HCT116 (cell line): ENCODE data around the gene CX3CR1.
"Not testable (repeated sequence)": the region's sequence is repeated elsewhere in the genome, so short reads cannot be mapped to it uniquely, and the experiment has no call there.

ENCODE experiments used
- CEBPB ChIP-seq: IDR thresholded peaks from 2 replicates; pipeline ENCODE4 v1.6.1; 2012; ENCODE audit warnings: low read depth
- EZH2 ChIP-seq: fragments of 200-600 bp; sonication (generic); IDR thresholded peaks from 2 replicates; pipeline ENCODE4 v1.6.1; 2017; ENCODE audit warnings: antibody characterized with exemption, mixed run types
- POLR2A ChIP-seq: IDR thresholded peaks from 2 replicates; pipeline ENCODE4 v1.7.0; 2011; ENCODE audit warnings: borderline replicate concordance; ENCODE audit not compliant: insufficient read depth, insufficient read length; ENCODE audit errors: extremely low read depth
- POLR2AphosphoS5 ChIP-seq: IDR thresholded peaks from 2 replicates; pipeline ENCODE4 v1.6.1; 2011; ENCODE audit warnings: mild to moderate bottlenecking, low read depth, low read length, moderate library complexity
- SIN3A ChIP-seq: IDR thresholded peaks from 2 replicates; pipeline ENCODE4 v1.6.1; 2012; ENCODE audit warnings: low read depth
- SP1 ChIP-seq: IDR thresholded peaks from 2 replicates; pipeline ENCODE4 v1.6.1; 2012; ENCODE audit warnings: low read depth
- SRF ChIP-seq: IDR thresholded peaks from 2 replicates; pipeline ENCODE4 v1.6.1; 2012; ENCODE audit warnings: low read depth
- TCF7L2 ChIP-seq: IDR thresholded peaks from 2 replicates; pipeline ENCODE4 v1.7.0; 2011; ENCODE audit warnings: borderline replicate concordance, inconsistent platforms; ENCODE audit not compliant: insufficient read depth, insufficient read length; ENCODE audit errors: extremely low read depth
- ZNF274 ChIP-seq: fragments of 200-500 bp; sonication (Bioruptor generic); IDR thresholded peaks from 2 replicates; pipeline ENCODE4 v1.6.1; 2014; ENCODE audit warnings: mild to moderate bottlenecking, low read depth, low read length, inconsistent platforms
- TF ChIP-seq, protein P1 (sequence below), 3 experiments: fragments of 200-600 bp in 1 of 3; sonication (generic) in 1 of 3; IDR thresholded peaks in 2 of 3; conservative IDR thresholded peaks in 1 of 3; 2 replicates each; pipeline ENCODE4 v1.5.1; 2012 to 2017; ENCODE audit warnings: low read depth in 2 of 3, low read length in 2 of 3, antibody characterized with exemption in 1 of 3, borderline replicate concordance in 1 of 3, control low read depth in 1 of 3, mild to moderate bottlenecking in 1 of 3, mixed read lengths in 1 of 3, mixed run types in 1 of 3, moderate library complexity in 1 of 3; ENCODE audit not compliant: insufficient read depth in 1 of 3
- TF ChIP-seq, protein P2 (sequence below): IDR thresholded peaks from 2 replicates; pipeline ENCODE4 v1.6.1; 2012
- TF ChIP-seq, protein P3 (sequence below): IDR thresholded peaks from 2 replicates; pipeline ENCODE4 v1.6.1; 2012; ENCODE audit warnings: low read depth

GRCh38 chr3:39321574-39321983 is 41.7 kb upstream of the CX3CR1 start:
- TF ChIP-seq POLR2AphosphoS5, SP1, POLR2A, TCF7L2, SIN3A, EZH2, SRF, CEBPB, ZNF274: not testable (repeated sequence)
- TF ChIP-seq, protein P1, sequence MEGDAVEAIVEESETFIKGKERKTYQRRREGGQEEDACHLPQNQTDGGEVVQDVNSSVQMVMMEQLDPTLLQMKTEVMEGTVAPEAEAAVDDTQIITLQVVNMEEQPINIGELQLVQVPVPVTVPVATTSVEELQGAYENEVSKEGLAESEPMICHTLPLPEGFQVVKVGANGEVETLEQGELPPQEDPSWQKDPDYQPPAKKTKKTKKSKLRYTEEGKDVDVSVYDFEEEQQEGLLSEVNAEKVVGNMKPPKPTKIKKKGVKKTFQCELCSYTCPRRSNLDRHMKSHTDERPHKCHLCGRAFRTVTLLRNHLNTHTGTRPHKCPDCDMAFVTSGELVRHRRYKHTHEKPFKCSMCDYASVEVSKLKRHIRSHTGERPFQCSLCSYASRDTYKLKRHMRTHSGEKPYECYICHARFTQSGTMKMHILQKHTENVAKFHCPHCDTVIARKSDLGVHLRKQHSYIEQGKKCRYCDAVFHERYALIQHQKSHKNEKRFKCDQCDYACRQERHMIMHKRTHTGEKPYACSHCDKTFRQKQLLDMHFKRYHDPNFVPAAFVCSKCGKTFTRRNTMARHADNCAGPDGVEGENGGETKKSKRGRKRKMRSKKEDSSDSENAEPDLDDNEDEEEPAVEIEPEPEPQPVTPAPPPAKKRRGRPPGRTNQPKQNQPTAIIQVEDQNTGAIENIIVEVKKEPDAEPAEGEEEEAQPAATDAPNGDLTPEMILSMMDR (IDR thresholded peaks at IDR 0.05 in 2 of 3, conservative IDR thresholded peaks at IDR 0.05 in 1 of 3; ENCODE audit: borderline replicate concordance in 1 of 3, insufficient read depth in 1 of 3, low read depth in 2 of 3, low read length in 2 of 3), result not testable (repeated sequence)
- TF ChIP-seq, protein P2, sequence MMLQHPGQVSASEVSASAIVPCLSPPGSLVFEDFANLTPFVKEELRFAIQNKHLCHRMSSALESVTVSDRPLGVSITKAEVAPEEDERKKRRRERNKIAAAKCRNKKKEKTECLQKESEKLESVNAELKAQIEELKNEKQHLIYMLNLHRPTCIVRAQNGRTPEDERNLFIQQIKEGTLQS, result not testable (repeated sequence)
- TF ChIP-seq, protein P3, sequence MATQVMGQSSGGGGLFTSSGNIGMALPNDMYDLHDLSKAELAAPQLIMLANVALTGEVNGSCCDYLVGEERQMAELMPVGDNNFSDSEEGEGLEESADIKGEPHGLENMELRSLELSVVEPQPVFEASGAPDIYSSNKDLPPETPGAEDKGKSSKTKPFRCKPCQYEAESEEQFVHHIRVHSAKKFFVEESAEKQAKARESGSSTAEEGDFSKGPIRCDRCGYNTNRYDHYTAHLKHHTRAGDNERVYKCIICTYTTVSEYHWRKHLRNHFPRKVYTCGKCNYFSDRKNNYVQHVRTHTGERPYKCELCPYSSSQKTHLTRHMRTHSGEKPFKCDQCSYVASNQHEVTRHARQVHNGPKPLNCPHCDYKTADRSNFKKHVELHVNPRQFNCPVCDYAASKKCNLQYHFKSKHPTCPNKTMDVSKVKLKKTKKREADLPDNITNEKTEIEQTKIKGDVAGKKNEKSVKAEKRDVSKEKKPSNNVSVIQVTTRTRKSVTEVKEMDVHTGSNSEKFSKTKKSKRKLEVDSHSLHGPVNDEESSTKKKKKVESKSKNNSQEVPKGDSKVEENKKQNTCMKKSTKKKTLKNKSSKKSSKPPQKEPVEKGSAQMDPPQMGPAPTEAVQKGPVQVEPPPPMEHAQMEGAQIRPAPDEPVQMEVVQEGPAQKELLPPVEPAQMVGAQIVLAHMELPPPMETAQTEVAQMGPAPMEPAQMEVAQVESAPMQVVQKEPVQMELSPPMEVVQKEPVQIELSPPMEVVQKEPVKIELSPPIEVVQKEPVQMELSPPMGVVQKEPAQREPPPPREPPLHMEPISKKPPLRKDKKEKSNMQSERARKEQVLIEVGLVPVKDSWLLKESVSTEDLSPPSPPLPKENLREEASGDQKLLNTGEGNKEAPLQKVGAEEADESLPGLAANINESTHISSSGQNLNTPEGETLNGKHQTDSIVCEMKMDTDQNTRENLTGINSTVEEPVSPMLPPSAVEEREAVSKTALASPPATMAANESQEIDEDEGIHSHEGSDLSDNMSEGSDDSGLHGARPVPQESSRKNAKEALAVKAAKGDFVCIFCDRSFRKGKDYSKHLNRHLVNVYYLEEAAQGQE, result not testable (repeated sequence)
